ENCODE results near the gene FER1L5.

Gene FER1L5

GRCh38 chr2:96695602-96696001 lies 53.0 kb downstream of the FER1L5 start:
- no peak for DNase-seq (ENCODE audit: low read depth, low spot score)

GRCh38 chr2:96697476-96697875 lies 54.9 kb downstream of the FER1L5 start:
- no peak for DNase-seq (ENCODE audit: low read depth, low spot score)

- no peak for DNase-seq (ENCODE audit: low read depth, low spot score)
These were observed 55.8 kb downstream of the FER1L5 start for GRCh38 chr2:96698221-96698861.

- no peak for DNase-seq (ENCODE audit: low read depth, low spot score)
These were observed 56.5 kb downstream of the FER1L5 start for GRCh38 chr2:96699021-96699420.

DNA sequence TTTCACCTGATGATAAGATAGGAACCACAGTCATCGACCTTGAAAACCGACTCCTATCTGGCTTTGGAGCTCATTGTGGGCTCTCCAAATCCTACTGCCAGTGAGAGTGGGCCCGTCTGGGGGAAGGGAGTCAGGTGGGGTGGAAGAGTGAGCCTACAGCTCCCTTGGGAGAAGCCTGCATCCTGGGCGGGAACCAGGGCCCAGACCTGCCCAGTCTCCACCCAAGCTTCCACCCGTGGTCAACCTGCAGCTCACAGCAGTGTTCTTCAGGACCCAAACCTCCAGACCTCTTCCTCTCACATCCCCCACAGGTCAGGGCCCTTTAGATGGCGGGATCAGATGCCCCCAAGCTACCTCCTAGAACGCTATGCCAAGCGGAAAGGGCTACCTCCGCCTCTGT lies 57.1 kb downstream of the FER1L5 start:
- DNase-seq (ENCODE audit: low read depth, low spot score) = no peak

DNA sequence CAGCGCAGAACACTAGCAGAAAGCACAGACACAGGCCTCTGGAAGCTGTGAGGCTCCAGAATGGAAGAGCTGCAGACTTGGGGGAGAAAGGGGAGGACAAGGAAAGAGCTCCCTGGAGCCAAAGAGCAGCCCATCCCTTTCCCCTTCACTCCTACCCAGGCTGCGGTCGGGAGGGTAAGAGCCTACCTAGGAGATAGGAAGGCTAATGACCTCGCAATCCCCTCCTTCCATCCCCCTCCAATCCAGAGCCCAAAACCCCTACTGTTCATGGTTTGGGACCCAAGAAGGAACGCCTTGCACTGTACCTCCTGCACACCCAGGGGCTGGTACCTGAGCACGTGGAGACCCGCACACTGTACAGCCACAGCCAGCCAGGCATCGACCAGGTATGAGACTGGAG lies 57.5 kb downstream of the FER1L5 start:
- DNase-seq (ENCODE audit: low read depth, low spot score) = no peak

DNA sequence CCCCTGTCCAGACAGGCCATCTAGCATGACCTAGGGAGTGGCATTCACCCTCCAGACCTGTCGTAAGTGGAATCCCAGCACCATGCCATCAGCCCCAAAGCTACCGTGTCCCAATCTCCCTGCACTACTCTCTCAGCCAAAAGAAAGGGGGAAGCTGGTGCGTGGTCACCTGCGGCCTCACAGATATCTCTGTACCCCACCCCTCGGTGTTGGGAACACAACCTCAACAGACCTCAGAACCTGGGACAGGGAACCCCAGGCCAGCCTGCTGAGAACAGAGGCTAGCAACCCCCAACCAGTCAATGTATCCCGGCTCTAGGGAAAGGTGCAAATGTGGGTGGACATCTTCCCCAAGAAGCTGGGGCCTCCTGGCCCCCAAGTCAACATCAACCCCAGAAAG lies 59.1 kb downstream of the FER1L5 start:
- no peak for DNase-seq (ENCODE audit: low read depth, low spot score)

- no peak for DNase-seq (ENCODE audit: low read depth, low spot score)
These were observed 59.7 kb downstream of the FER1L5 start for GRCh38 chr2:96702098-96702785.

DNA sequence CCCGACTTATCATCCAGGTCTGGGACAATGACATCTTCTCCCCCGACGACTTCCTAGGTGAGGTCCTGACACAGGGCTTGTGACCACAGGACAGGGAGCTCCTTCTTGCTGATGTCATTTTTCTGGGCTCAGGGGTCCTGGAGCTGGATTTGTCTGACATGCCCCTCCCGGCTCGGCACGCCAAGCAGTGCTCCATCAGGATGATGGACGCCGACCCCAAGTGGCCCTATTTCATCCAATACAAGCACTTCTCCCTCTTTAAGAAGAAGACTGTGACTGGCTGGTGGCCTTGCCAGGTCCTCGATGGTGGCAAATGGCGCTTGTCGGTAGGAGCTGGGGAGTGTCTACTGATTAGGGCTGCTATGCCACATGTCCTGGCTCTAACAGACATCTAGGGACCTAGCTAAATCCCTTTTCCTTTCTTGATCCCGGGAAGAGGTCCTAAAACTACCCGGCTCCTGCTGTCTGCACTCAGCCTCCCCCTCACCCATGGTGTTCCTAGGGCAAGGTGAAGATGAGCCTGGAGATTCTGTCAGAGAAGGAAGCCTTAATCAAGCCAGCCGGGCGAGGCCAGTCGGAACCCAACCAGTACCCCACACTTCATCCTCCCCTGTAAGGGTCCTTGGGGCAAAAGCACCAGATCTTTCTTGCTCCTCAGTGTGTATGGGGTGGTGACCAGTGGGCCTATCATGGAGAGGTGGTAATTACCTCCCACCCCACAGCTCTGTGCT lies 60.6 kb downstream of the FER1L5 start:
- no peak for DNase-seq (ENCODE audit: low read depth, low spot score)

DNA sequence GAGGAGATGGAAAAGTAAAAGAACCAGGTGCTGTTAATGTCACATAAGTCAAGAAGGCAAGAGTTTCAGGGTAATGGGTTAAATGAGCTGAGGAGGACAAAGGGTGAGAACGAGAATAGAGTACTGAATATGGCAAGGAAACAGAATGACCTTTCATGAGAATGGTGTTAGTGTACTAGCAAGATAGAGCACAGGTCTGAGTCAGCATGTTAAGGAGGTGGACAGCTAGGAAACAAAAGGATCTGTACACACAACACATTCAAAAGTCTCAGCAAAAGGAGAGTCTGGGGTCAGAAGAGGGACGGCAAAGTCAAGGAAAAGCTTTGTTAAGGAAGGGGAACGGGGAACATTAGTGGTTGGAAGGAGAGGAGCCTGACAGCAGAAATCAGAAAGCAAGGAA lies 68.4 kb downstream of the FER1L5 start:
- DNase-seq (ENCODE audit: low read depth, low spot score) = no peak

- no peak for DNase-seq (ENCODE audit: low read depth, low spot score)
These were observed 73.1 kb downstream of the FER1L5 start for GRCh38 chr2:96715658-96716057.

- no peak for DNase-seq (ENCODE audit: low read depth, low spot score)
These were observed 73.8 kb downstream of the FER1L5 start for GRCh38 chr2:96716388-96716787.

DNA sequence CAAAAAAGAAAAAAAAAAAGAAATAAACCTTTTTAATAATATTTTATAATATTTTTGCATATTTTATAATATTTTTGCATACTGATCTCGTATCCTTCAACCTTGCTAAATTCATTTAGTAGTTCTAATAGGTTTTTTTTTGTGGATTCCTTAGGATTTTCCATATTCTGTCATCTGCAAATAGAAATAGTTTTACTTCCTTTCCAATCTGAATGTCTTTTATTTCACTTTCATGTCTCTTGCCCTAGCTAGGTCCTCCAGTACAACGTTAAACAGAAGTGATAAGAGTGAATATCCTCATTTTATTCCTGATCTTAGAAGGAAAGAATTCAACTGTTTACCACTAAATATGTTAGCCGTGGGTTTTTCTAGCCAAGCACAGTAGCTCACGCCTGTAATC lies 83.6 kb downstream of the FER1L5 start:
- no peak for DNase-seq (ENCODE audit: low read depth, low spot score)

GRCh38 chr2:96727431-96727830 lies 84.9 kb downstream of the FER1L5 start:
- DNase-seq (ENCODE audit: low read depth, low spot score) = no peak

DNA sequence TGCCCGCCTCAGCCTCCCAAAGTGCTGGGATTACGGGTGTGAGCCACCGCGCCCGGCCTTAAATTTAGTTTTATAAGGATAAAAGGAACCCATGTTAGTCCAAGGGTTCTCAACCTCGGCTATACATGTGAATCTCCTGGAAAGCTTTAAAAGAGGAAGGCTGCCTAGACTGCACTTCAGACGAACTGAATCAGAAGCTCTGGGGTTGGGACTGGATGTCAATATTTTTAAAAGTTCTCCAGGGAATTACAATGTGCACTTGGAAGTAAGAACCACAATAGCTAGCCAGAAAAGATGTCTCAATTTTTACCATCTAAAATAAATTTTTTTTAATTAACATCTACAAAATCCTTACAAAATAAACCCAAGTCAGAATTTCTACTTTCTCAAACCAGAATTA lies 87.2 kb downstream of the FER1L5 start:
- no peak for DNase-seq (ENCODE audit: low read depth, low spot score)

- DNase-seq (ENCODE audit: low read depth, low spot score) = no peak
These were observed 87.6 kb downstream of the FER1L5 start for GRCh38 chr2:96730212-96730611.

- no peak for DNase-seq (ENCODE audit: low read depth, low spot score)
These were observed 91.4 kb downstream of the FER1L5 start for GRCh38 chr2:96733931-96734330.

- no peak for DNase-seq (ENCODE audit: low read depth, low spot score)
These were observed 92.5 kb downstream of the FER1L5 start for GRCh38 chr2:96734880-96735583.

DNA sequence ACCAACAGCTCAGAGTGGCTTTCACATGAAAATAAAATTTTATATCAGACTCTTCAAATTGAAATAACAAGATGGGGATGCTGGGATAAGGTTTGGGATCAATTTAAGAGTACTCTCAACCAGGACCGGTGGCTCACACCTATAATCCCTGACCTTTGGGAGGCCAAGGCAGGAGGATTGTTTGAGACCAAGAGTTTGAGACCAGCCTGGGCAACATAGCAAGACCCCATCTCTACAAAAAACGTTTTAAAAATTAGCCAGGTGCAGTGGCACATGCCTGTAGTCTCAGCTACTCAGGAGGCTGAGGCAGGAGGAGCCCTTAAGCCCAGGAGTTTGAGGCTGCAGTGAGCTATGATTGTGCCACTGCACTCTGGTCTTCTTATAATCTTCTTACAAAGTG lies 94.7 kb downstream of the FER1L5 start:
- DNase-seq (ENCODE audit: low read depth, low spot score) = no peak

GRCh38 chr2:96737831-96738230 lies 95.3 kb downstream of the FER1L5 start:
- no peak for DNase-seq (ENCODE audit: low read depth, low spot score)

GRCh38 chr2:96739076-96739632 lies 96.6 kb downstream of the FER1L5 start:
- DNase-seq (ENCODE audit: low read depth, low spot score) = no peak

All from smooth muscle cell of the brain vasculature (primary cell).